K562 (cell line): ENCODE results near the gene SCARF2. TPM values are rescaled to one million over a fixed set of nuclear protein-coding genes. Genes with fewer than 3 reads are reported as not detected.

Source experiments
- ATAC-seq: fragments of 200-7000 bp; cut with Tn5 transposase; 3 replicates; pipeline ENCODE4 v1.9.1; 2020; ENCODE audit warnings: moderate library complexity
- BruUV-seq: library from RNA; stranded (reverse); fragments of 400-500 nt; replicated peaks from 2 replicates; lab custom pipeline; 2021; lab: Mats Ljungman, UMichigan
- CTCF ChIA-PET: fragments of 300-600 bp; formaldehyde crosslinking; extraction: SDS; loops from one replicate; lab custom pipeline; 2021; ENCODE audit warnings: low intra/inter-chr PET ratio; lab: Yijun Ruan, JAX
- POLR2A ChIA-PET: fragments of 300-600, 350-650 bp; sonication (Branson Sonifier 250); formaldehyde crosslinking; extraction: SDS; loops from one replicate; lab custom pipeline; 2021; ENCODE audit warnings: antibody characterized with exemption, inconsistent platforms; lab: Yijun Ruan, JAX
- DNase-seq, 4 experiments: peaks; one replicate each; pipeline versions ENCODE4 v3.0.0 to v3.0.0-alpha.2; 2011 to 2018; ENCODE audit warnings: low spot score in 3 of 4, mixed read lengths in 3 of 4; ENCODE audit errors: extremely low read depth in 1 of 4
- FAIRE-seq: peaks from 2 replicates; lab custom pipeline; 2011; peaks lifted over from hg19 to GRCh38; lab: Jason Lieb, UNC
- H2AFZ ChIP-seq: 2 replicates; pipeline ENCODE4 v1.6.0; 2011; ENCODE audit warnings: low read depth, low read length, control low read depth, inconsistent platforms
- H3K27ac ChIP-seq: fragments of 200-600 bp; 3 replicates; pipeline ENCODE4 v1.8.0; 2011; ENCODE audit warnings: low read depth, mild to moderate bottlenecking, control low read depth, inconsistent platforms, low read length, moderate library complexity, mixed read lengths; ENCODE audit errors: extremely low read depth
- H3K27me3 ChIP-seq, 2 experiments: fragments of 300-600 bp in 1 of 2; 2 replicates in 1 of 2; 3 replicates in 1 of 2; pipeline versions ENCODE4 v1.6.0 to v1.8.0; 2011; ENCODE audit warnings: inconsistent platforms in 2 of 2, low read length in 2 of 2, mild to moderate bottlenecking in 1 of 2, mixed read lengths in 1 of 2, moderate library complexity in 1 of 2; ENCODE audit not compliant: control insufficient read depth in 2 of 2, insufficient read depth in 2 of 2
- H3K36me3 ChIP-seq: fragments of 300-600 bp; 3 replicates; pipeline ENCODE4 v1.8.0; 2011; ENCODE audit warnings: mild to moderate bottlenecking, low read length, inconsistent platforms; ENCODE audit not compliant: control insufficient read depth, insufficient read depth
- H3K4me1 ChIP-seq, 2 experiments: fragments of 200-600 bp in 1 of 2; replicated peaks in 1 of 2; 2 replicates in 1 of 2; 3 replicates in 1 of 2; pipeline versions ENCODE4 v1.5.1 to v1.8.0; 2011; ENCODE audit warnings: inconsistent platforms in 2 of 2, low read length in 2 of 2, mild to moderate bottlenecking in 1 of 2, mixed read lengths in 1 of 2, moderate library complexity in 1 of 2; ENCODE audit not compliant: control insufficient read depth in 2 of 2, insufficient read depth in 2 of 2
- H3K4me2 ChIP-seq: 2 replicates; pipeline ENCODE4 v1.6.1; 2011; ENCODE audit warnings: low read length, control low read depth, inconsistent platforms, mixed read lengths; ENCODE audit not compliant: insufficient read depth
- H3K4me3 ChIP-seq: fragments of 200-600 bp; sonication (generic), shearing (Covaris generic); 2 replicates; pipeline ENCODE4 v1.5.1; 2016; ENCODE audit warnings: control low read depth, inconsistent platforms
- H3K79me2 ChIP-seq: fragments of 200-600 bp; 3 replicates; pipeline ENCODE4 v1.8.0; 2011; ENCODE audit warnings: low read length, inconsistent platforms; ENCODE audit not compliant: control insufficient read depth, insufficient read depth
- H3K9ac ChIP-seq, 2 experiments: 2 replicates each; pipeline versions ENCODE4 v1.6.0 to v1.6.1; 2011; ENCODE audit warnings: low read depth in 2 of 2, low read length in 2 of 2, control low read depth in 1 of 2, inconsistent platforms in 1 of 2, mild to moderate bottlenecking in 1 of 2, mixed read lengths in 1 of 2; ENCODE audit not compliant: insufficient read depth in 1 of 2
- H3K9me1 ChIP-seq: one replicate; pipeline ENCODE4 v1.6.0; 2011; ENCODE audit warnings: inconsistent platforms, mild to moderate bottlenecking, low read length, moderate library complexity; ENCODE audit not compliant: control insufficient read depth, insufficient read depth
- H3K9me3 ChIP-seq: replicated peaks from 2 replicates; pipeline ENCODE4 v1.5.1; 2011; ENCODE audit warnings: low read depth, low read length, inconsistent platforms; ENCODE audit not compliant: control insufficient read depth, insufficient read depth
- H4K20me1 ChIP-seq: replicated peaks from 2 replicates; pipeline ENCODE4 v1.6.1; 2011; ENCODE audit warnings: low read length, inconsistent platforms, mixed read lengths; ENCODE audit not compliant: control insufficient read depth, insufficient read depth
- BCL6 ChIP-seq: fragments of 250-450 bp; sonication (Bioruptor Pico); IDR thresholded peaks from 2 replicates; pipeline ENCODE4 v1.4.0; 2020
- CREM ChIP-seq: IDR thresholded peaks from 2 replicates; pipeline ENCODE4 v1.6.1; 2014; ENCODE audit warnings: antibody characterized with exemption, low read depth
- HDAC6 ChIP-seq: IDR thresholded peaks from 2 replicates; pipeline ENCODE4 v1.6.1; 2012; ENCODE audit warnings: low read depth, mild to moderate bottlenecking, control low read depth, inconsistent platforms, low read length, moderate library complexity
- HMGXB4 ChIP-seq: sonication (generic); formaldehyde crosslinking; IDR thresholded peaks from 2 replicates; pipeline ENCODE4 v1.8.1; 2023; ENCODE audit warnings: mild to moderate bottlenecking, missing genetic modification reagents
- NR3C1 ChIP-seq: sonication (generic); formaldehyde crosslinking; IDR thresholded peaks from 2 replicates; pipeline ENCODE4 v1.8.1; 2022; ENCODE audit warnings: missing genetic modification reagents
- POLR2G ChIP-seq: fragments of 200-400 bp; formaldehyde crosslinking; IDR thresholded peaks from 2 replicates; pipeline ENCODE4 v1.6.1; 2017; ENCODE audit warnings: low read depth, mild to moderate bottlenecking, antibody characterized with exemption, low read length, moderate library complexity
- SMC3 ChIP-seq: conservative IDR thresholded peaks from 2 replicates; pipeline ENCODE4 v1.6.1; 2011; ENCODE audit warnings: low read depth, low read length, improper control_type of control experiment; ENCODE audit not compliant: insufficient read depth
- THAP12 ChIP-seq: fragments of 250-450 bp; sonication (Bioruptor Pico); IDR thresholded peaks from 2 replicates; pipeline ENCODE4 v1.9.0; 2021; ENCODE audit warnings: mild to moderate bottlenecking, inconsistent platforms
- XRCC3 ChIP-seq: fragments of 450-650 bp; IDR thresholded peaks from 2 replicates; pipeline ENCODE4 v1.6.1; 2017; ENCODE audit warnings: mild to moderate bottlenecking, moderate library complexity
- ZFPM2 ChIP-seq: fragments of 250-450 bp; sonication (Bioruptor Pico); IDR thresholded peaks from 2 replicates; pipeline ENCODE4 v1.5.1; 2022; ENCODE audit warnings: mild to moderate bottlenecking
- ZNF253 ChIP-seq: fragments of 250-450 bp; sonication (Bioruptor Pico); conservative IDR thresholded peaks from 2 replicates; pipeline ENCODE4 v1.6.1; 2021; ENCODE audit warnings: mild to moderate bottlenecking
- WGBS: fragments of 100-300 bp; shearing (Covaris generic); methylation state at CpG from one replicate; pipeline ENCODE4 v1.1.6; 2016; ENCODE audit warnings: low coverage, mixed read lengths; ENCODE audit not compliant: insufficient coverage; ENCODE audit errors: missing lambda C conversion rate; 5-methylcytosine and 5-hydroxymethylcytosine counted together
- in situ Hi-C: fragments of 300-500 bp; cut with MboI; formaldehyde crosslinking; loops from 4 replicates; pipeline ENCODE4 v1.15.0; 2018; ENCODE audit warnings: inconsistent platforms, mixed read lengths
- intact Hi-C: fragments of 100-400 bp; cut with micrococcal nuclease; formaldehyde crosslinking; loops from 2 replicates; pipeline ENCODE4 v1.14.2; 2022
- polyA plus RNA-seq, 8 experiments: library from polyadenylated mRNA; depleted of rRNA in 4 of 8; stranded (reverse) in 5 of 8; unstranded in 3 of 8; fragments of >200 nt; fragmentation: Nextera tagmentation in 2 of 8; fragmentation: Illumina TruSeq in 1 of 8; extraction: Ambion mirVana in 2 of 8; extraction: Trizol in 1 of 8; gene quantifications; 2 replicates each; pipeline versions ENCODE4 v1.2.1 to v1.2.3, GENCODE V29; 2011 to 2014; ENCODE audit warnings: inconsistent platforms in 1 of 8, missing spikeins in 1 of 8
- total RNA-seq, 7 experiments: library from RNA; depleted of rRNA in 6 of 7; stranded (reverse); fragments of >200 nt in 6 of 7; fragmentation: Illumina TruSeq in 2 of 7; extraction: Trizol in 2 of 7; gene quantifications; 2 replicates each; pipeline versions ENCODE4 v1.2.1 to v1.2.3, GENCODE V29; 2011 to 2021; ENCODE audit warnings: low replicate concordance in 1 of 7

The SCARF2 gene
- total and polyA plus RNA-seq, 9 of the 15 experiments (the other 6 are each of a cell fraction or from before 2014, with no cell fraction given), result 0.06 to 0.32 (median 0.21) TPM; not detected in 5

- TF ChIP-seq THAP12 (CRISPR knock-in tag), result 0 out of 2 replicates have a peak, but pooled peaks have one; percentile 8
Observed at GRCh38 chr22:20430720-20431510, 6.7 kb downstream of the SCARF2 start (continued).

GRCh38 chr22:20430101-20430719 lies 7.4 kb downstream of the SCARF2 start:
- peaks cover 12% of the 10 kb centered on the region for H3K9me1 ChIP-seq
- peaks cover 32 to 73% of the 10 kb centered on the region in 2 experiments; a peak in 4 of 5 replicates for H3K27me3 ChIP-seq
- in situ Hi-C loops (no loop called here), intact Hi-C loops (no loop called here)
- peak overlapping the region in 1 of 2 experiments; percentile 91; a peak in 2 of 4 replicates for H3K9ac ChIP-seq
- peaks cover 46% of the 10 kb centered on the region for H4K20me1 ChIP-seq
- H3K9me3 ChIP-seq, result no peaks in the 10 kb centered on the region
- ChIA-PET POLR2A (interaction anchor here (0.6 to 3.4 kb wide), 7 partner anchors 10 to 262 kb away, joined by 3 to 25 read pairs (median 3); partner anchors contain the start of gene MED15), CTCF (interaction anchor here (1.6 kb wide), 1 partner anchor 26 kb away, joined by 4 read pairs; no protein-coding TSS in a partner anchor)
- H3K4me2 ChIP-seq, result no peak overlapping the region
- no peaks in the 10 kb centered on the region for H3K79me2 ChIP-seq
- peaks cover 12 to 47% of the 10 kb centered on the region in 2 experiments for H3K4me1 ChIP-seq
- H3K27ac ChIP-seq, result no peak overlapping the region
- 34% methylated on average over 37 of the region's 37 CpGs for WGBS
- no peak overlapping the region for H3K4me3 ChIP-seq
- BruUV-seq, result no TSS peak
- no peaks in the 10 kb centered on the region for H3K36me3 ChIP-seq
- FAIRE-seq (no peak), DNase-seq (peak in 2 of 4 experiments; percentile 53 to 67), ATAC-seq (no peak)
- no peak overlapping the region for H2AFZ ChIP-seq
- TF ChIP-seq CREM (0 out of 2 replicates have a peak, but pooled peaks have one; percentile 11), HMGXB4 (CRISPR knock-in tag) (0 out of 2 replicates have a peak, but pooled peaks have one; percentile 60), ZFPM2 (CRISPR knock-in tag) (peak; percentile 21; the same call in 1 of the 2 replicates), XRCC3 (no peak), THAP12 (CRISPR knock-in tag) (peak; percentile 76), POLR2G (peak; percentile 12; the same call in 1 of the 2 replicates), SMC3 (0 out of 2 replicates have a peak, but pooled peaks have one; percentile 2), BCL6 (CRISPR knock-in tag) (no peak), NR3C1 (CRISPR knock-in tag) (no peak; the same call in 1 of the 2 replicates), ZNF253 (no peak), HDAC6 (peak; percentile 58; the same call in 1 of the 2 replicates)
